ENCODE data around the gene TSKU. TPM values are rescaled to one million over a fixed set of nuclear protein-coding genes. Genes with fewer than 3 reads are reported as not detected.
"Not testable (repeated sequence)": the region's sequence is repeated elsewhere in the genome, so short reads cannot be mapped to it uniquely, and the experiment has no call there.

Gene TSKU
- total RNA-seq, 2 donors from 2014 or later, result not detected

- Mint-ChIP-seq H3K27ac (no peak overlapping the region), H3K4me3 (no peak overlapping the region), H3K4me1 (ENCODE audit: low read depth in 2 of 2) (peaks cover 4 to 6% of the 10 kb centered on the region in 2 donors), H3K9me3 (peaks cover 4% of the 10 kb centered on the region), H3K27me3 (peaks cover 16% of the 10 kb centered on the region in 2 donors), H3K36me3 (peaks cover 12% of the 10 kb centered on the region)
- no peak for ATAC-seq
- no peak for DNase-seq (ENCODE audit: low spot score)
Measured at GRCh38 chr11:76811259-76811658, 28.1 kb downstream of the TSKU start.

GRCh38 chr11:76814414-76814813 lies 31.3 kb downstream of the TSKU start:
- Mint-ChIP-seq H3K9me3 (peaks cover 9% of the 10 kb centered on the region), H3K4me3 (no peak overlapping the region)
- DNase-seq (ENCODE audit: low spot score), result no peak

GRCh38 chr11:76815678-76816077 lies 32.5 kb downstream of the TSKU start:
- ATAC-seq; H3K4me1 Mint-ChIP-seq (ENCODE audit: low read depth in 2 of 2); H3K9me3 Mint-ChIP-seq; DNase-seq (ENCODE audit: low spot score); H3K27ac Mint-ChIP-seq; H3K4me3 Mint-ChIP-seq: not testable (repeated sequence)
- Mint-ChIP-seq H3K36me3 (peaks cover 16% of the 10 kb centered on the region), H3K27me3 (peaks cover 10 to 24% of the 10 kb centered on the region in 2 donors)

More at GRCh38 chr11:76814414-76814813, 31.3 kb downstream of the TSKU start:
- no peak overlapping the region for H3K27ac Mint-ChIP-seq
- ATAC-seq, result no peak
- H3K4me1 Mint-ChIP-seq (ENCODE audit: low read depth in 2 of 2), result peaks cover 4 to 6% of the 10 kb centered on the region in 2 donors
- H3K36me3 Mint-ChIP-seq, result peaks cover 16% of the 10 kb centered on the region
- peaks cover 12 to 19% of the 10 kb centered on the region in 2 donors for H3K27me3 Mint-ChIP-seq

- Mint-ChIP-seq H3K4me3 (no peak overlapping the region), H3K4me1 (ENCODE audit: low read depth in 2 of 2) (peaks cover 4 to 9% of the 10 kb centered on the region in 2 donors), H3K36me3 (peaks cover 14% of the 10 kb centered on the region), H3K27ac (no peak overlapping the region), H3K9me3 (peaks cover 9% of the 10 kb centered on the region), H3K27me3 (peaks cover 10 to 24% of the 10 kb centered on the region in 2 donors)
- no peak for ATAC-seq
- DNase-seq (ENCODE audit: low spot score), result no peak
Measured at GRCh38 chr11:76820184-76820566, 37.0 kb downstream of the TSKU start.

- ATAC-seq; H3K36me3 Mint-ChIP-seq; H3K9me3 Mint-ChIP-seq; H3K4me3 Mint-ChIP-seq; H3K27ac Mint-ChIP-seq; DNase-seq (ENCODE audit: low spot score): not testable (repeated sequence)
- Mint-ChIP-seq H3K4me1 (ENCODE audit: low read depth in 2 of 2) (peaks cover 10 to 16% of the 10 kb centered on the region in 2 donors), H3K27me3 (peaks cover 7 to 18% of the 10 kb centered on the region in 2 donors)
Measured at GRCh38 chr11:76821396-76821795, 38.2 kb downstream of the TSKU start.

GRCh38 chr11:76822406-76822805 lies 39.2 kb downstream of the TSKU start:
- ATAC-seq (no peak), DNase-seq (ENCODE audit: low spot score) (no peak)
- H3K36me3 Mint-ChIP-seq, result no peaks in the 10 kb centered on the region
- H3K27ac Mint-ChIP-seq, result no peak overlapping the region
- peaks cover 2 to 8% of the 10 kb centered on the region in 2 donors for H3K27me3 Mint-ChIP-seq
- no peaks in the 10 kb centered on the region for H3K9me3 Mint-ChIP-seq
- peaks cover 12 to 16% of the 10 kb centered on the region in 2 donors for H3K4me1 Mint-ChIP-seq (ENCODE audit: low read depth in 2 of 2)
- H3K4me3 Mint-ChIP-seq, result no peak overlapping the region

GRCh38 chr11:76823481-76824028 lies 40.4 kb downstream of the TSKU start:
- DNase-seq (ENCODE audit: low spot score) (no peak), ATAC-seq (no peak)
- H3K4me1 Mint-ChIP-seq (ENCODE audit: low read depth in 2 of 2), result peaks cover 12 to 16% of the 10 kb centered on the region in 2 donors
- H3K27ac Mint-ChIP-seq, result no peak overlapping the region
- no peak overlapping the region for H3K4me3 Mint-ChIP-seq
- H3K9me3 Mint-ChIP-seq, result no peaks in the 10 kb centered on the region
- no peaks in the 10 kb centered on the region for H3K36me3 Mint-ChIP-seq
- peaks cover 2 to 8% of the 10 kb centered on the region in 2 donors for H3K27me3 Mint-ChIP-seq

GRCh38 chr11:76824083-76824939 lies 41.2 kb downstream of the TSKU start:
- no peak overlapping the region for H3K27ac Mint-ChIP-seq
- peak in 1 of 2 donors; percentile 45 for ATAC-seq

GRCh38 chr11:76824980-76825725 lies 42.0 kb downstream of the TSKU start:
- Mint-ChIP-seq H3K27ac (peak overlapping the region in 1 of 2 donors; percentile 18), H3K4me1 (ENCODE audit: low read depth in 2 of 2) (peaks cover 12 to 16% of the 10 kb centered on the region in 2 donors), H3K4me3 (no peak overlapping the region), H3K9me3 (no peaks in the 10 kb centered on the region), H3K36me3 (no peaks in the 10 kb centered on the region), H3K27me3 (peaks cover 0 to 3% of the 10 kb centered on the region in 2 donors)
- DNase-seq (ENCODE audit: low spot score) (no peak), ATAC-seq (no peak)

More at GRCh38 chr11:76824083-76824939, 41.2 kb downstream of the TSKU start:
- Mint-ChIP-seq H3K4me3 (no peak overlapping the region), H3K36me3 (no peaks in the 10 kb centered on the region), H3K27me3 (peaks cover 2 to 5% of the 10 kb centered on the region in 2 donors), H3K9me3 (no peaks in the 10 kb centered on the region), H3K4me1 (ENCODE audit: low read depth in 2 of 2) (peaks cover 12 to 16% of the 10 kb centered on the region in 2 donors)
- DNase-seq (ENCODE audit: low spot score), result no peak

GRCh38 chr11:76825726-76826396 lies 42.7 kb downstream of the TSKU start:
- peaks cover 1 to 3% of the 10 kb centered on the region in 2 donors for H3K27me3 Mint-ChIP-seq
- DNase-seq (ENCODE audit: low spot score), result no peak
- H3K4me3 Mint-ChIP-seq, result no peak overlapping the region
- no peak for ATAC-seq
- H3K4me1 Mint-ChIP-seq (ENCODE audit: low read depth in 2 of 2), result peaks cover 12 to 16% of the 10 kb centered on the region in 2 donors
- no peaks in the 10 kb centered on the region for H3K36me3 Mint-ChIP-seq
- no peaks in the 10 kb centered on the region for H3K9me3 Mint-ChIP-seq
- H3K27ac Mint-ChIP-seq, result peak overlapping the region in 1 of 2 donors; percentile 18

- ATAC-seq; H3K27me3 Mint-ChIP-seq; H3K36me3 Mint-ChIP-seq; DNase-seq (ENCODE audit: low spot score); H3K9me3 Mint-ChIP-seq; H3K27ac Mint-ChIP-seq; H3K4me3 Mint-ChIP-seq: not testable (repeated sequence)
- peaks cover 12 to 16% of the 10 kb centered on the region in 2 donors for H3K4me1 Mint-ChIP-seq (ENCODE audit: low read depth in 2 of 2)
Measured at GRCh38 chr11:76826508-76826907, 43.4 kb downstream of the TSKU start.

GRCh38 chr11:76827005-76827404 lies 43.8 kb downstream of the TSKU start:
- not testable (repeated sequence) for H3K36me3 Mint-ChIP-seq; H3K27me3 Mint-ChIP-seq; DNase-seq (ENCODE audit: low spot score); H3K27ac Mint-ChIP-seq; H3K4me3 Mint-ChIP-seq; H3K9me3 Mint-ChIP-seq; ATAC-seq
- peaks cover 12 to 16% of the 10 kb centered on the region in 2 donors for H3K4me1 Mint-ChIP-seq (ENCODE audit: low read depth in 2 of 2)

- H3K4me1 Mint-ChIP-seq (ENCODE audit: low read depth in 2 of 2), result peaks cover 1 to 3% of the 10 kb centered on the region in 2 donors
- H3K9me3 Mint-ChIP-seq, result no peaks in the 10 kb centered on the region
- ATAC-seq (no peak), DNase-seq (ENCODE audit: low spot score) (no peak)
- peaks cover 10 to 15% of the 10 kb centered on the region in 2 donors for H3K27me3 Mint-ChIP-seq
- no peak overlapping the region for H3K4me3 Mint-ChIP-seq
- no peaks in the 10 kb centered on the region for H3K36me3 Mint-ChIP-seq
- H3K27ac Mint-ChIP-seq, result no peak overlapping the region
Measured at GRCh38 chr11:76830639-76831327, 47.6 kb downstream of the TSKU start.

Data from natural killer cell treated with Interleukin-12 subunit alpha and Interleukin-12 subunit beta and Interleukin-15 and Interleukin-18, amount 100 ng/mL, for 72 hours (primary cell).